ENCODE results near the gene ATP8A2.

ATP8A2 gene

GRCh38 chr13:25585000-25585399 lies 213.2 kb downstream of the ATP8A2 start:
- DNase-seq (ENCODE audit: low read depth) = no peak

GRCh38 chr13:25587326-25587980 lies 215.7 kb downstream of the ATP8A2 start:
- TF ChIP-seq, protein P1, sequence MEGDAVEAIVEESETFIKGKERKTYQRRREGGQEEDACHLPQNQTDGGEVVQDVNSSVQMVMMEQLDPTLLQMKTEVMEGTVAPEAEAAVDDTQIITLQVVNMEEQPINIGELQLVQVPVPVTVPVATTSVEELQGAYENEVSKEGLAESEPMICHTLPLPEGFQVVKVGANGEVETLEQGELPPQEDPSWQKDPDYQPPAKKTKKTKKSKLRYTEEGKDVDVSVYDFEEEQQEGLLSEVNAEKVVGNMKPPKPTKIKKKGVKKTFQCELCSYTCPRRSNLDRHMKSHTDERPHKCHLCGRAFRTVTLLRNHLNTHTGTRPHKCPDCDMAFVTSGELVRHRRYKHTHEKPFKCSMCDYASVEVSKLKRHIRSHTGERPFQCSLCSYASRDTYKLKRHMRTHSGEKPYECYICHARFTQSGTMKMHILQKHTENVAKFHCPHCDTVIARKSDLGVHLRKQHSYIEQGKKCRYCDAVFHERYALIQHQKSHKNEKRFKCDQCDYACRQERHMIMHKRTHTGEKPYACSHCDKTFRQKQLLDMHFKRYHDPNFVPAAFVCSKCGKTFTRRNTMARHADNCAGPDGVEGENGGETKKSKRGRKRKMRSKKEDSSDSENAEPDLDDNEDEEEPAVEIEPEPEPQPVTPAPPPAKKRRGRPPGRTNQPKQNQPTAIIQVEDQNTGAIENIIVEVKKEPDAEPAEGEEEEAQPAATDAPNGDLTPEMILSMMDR (conservative IDR thresholded peaks at IDR 0.05; ENCODE audit: control insufficient read depth, insufficient read depth, low read depth, low read length) = no peak
- H3K4me3 ChIP-seq (ENCODE audit: control insufficient read depth, low read depth, low read length) = no peak overlapping the region
- no peak for DNase-seq (ENCODE audit: low read depth)

More at GRCh38 chr13:25585000-25585399, 213.2 kb downstream of the ATP8A2 start:
- TF ChIP-seq, protein P1 (conservative IDR thresholded peaks at IDR 0.05; ENCODE audit: control insufficient read depth, insufficient read depth, low read depth, low read length) = no peak
- no peak overlapping the region for H3K4me3 ChIP-seq (ENCODE audit: control insufficient read depth, low read depth, low read length)

DNA sequence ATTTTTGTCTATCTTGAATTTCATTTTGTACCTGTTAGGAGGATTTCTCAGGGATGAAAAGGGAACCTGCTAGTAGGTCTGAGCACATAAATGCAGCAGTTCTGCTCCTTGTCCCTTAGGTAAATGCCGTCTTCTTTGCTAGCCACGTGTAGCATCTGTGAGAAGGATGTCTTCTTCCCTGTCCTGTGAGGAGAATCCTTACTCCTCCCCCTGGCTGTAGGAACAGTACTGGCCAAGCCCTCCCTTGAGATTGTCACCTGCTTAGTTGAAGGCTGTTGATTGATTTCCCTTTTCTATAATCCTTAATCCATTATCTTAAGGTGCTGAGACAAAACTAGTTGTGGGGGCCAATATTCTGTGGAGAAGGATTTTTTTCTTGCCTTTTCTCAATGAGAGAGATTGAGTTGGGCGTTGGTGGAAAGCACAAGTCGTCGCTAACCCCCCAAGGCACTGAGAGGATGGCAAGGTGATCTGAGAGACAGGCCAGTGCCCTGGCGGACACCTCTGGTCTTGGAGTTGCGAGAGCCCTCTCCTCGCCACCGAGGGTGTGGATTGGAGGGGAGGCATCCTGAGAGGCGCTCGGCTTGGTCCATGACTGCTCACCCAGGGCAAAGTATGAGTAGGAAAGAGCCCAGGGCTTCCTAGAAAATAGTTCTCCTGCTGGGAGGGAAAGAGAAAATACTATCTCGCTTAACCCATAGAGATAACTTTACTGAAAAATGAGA lies 216.7 kb downstream of the ATP8A2 start:
- TF ChIP-seq, protein P1 (conservative IDR thresholded peaks at IDR 0.05; ENCODE audit: control insufficient read depth, insufficient read depth, low read depth, low read length) = no peak

GRCh38 chr13:25598421-25598820 lies 226.6 kb downstream of the ATP8A2 start:
- DNase-seq (ENCODE audit: low read depth) = no peak
- no peak overlapping the region for H3K4me3 ChIP-seq (ENCODE audit: control insufficient read depth, low read depth, low read length)
- TF ChIP-seq, protein P1 (conservative IDR thresholded peaks at IDR 0.05; ENCODE audit: control insufficient read depth, insufficient read depth, low read depth, low read length) = no peak

More for the DNA sequence above, 216.7 kb downstream of the ATP8A2 start:
- DNase-seq (ENCODE audit: low read depth) = no peak
- H3K4me3 ChIP-seq (ENCODE audit: control insufficient read depth, low read depth, low read length) = no peak overlapping the region

DNA sequence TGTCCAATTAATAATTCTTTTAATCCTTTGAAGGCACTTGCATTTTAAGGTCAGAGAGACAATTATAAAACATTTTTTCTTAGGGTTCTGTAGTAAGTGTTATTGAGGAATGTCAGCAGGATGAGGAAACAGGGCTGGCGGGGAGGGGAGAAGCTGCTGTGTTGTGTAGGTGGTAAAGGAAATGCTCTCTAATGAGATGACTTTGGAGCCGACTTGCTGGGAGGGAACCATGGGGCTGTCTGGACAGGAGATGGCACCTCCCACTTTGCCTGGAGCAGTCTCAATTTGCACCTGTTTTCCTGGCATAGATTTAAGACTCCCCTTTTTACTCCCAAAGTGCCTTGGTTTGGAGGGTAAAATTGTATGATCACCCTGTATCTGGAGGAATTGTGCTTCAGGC lies 230.4 kb downstream of the ATP8A2 start:
- TF ChIP-seq, protein P1 (conservative IDR thresholded peaks at IDR 0.05; ENCODE audit: control insufficient read depth, insufficient read depth, low read depth, low read length) = no peak
- no peak overlapping the region for H3K4me3 ChIP-seq (ENCODE audit: control insufficient read depth, low read depth, low read length)
- no peak for DNase-seq (ENCODE audit: low read depth)

GRCh38 chr13:25604106-25604505 lies 232.3 kb downstream of the ATP8A2 start:
- no peak overlapping the region for H3K4me3 ChIP-seq (ENCODE audit: control insufficient read depth, low read depth, low read length)
- TF ChIP-seq, protein P1 (conservative IDR thresholded peaks at IDR 0.05; ENCODE audit: control insufficient read depth, insufficient read depth, low read depth, low read length) = no peak
- DNase-seq (ENCODE audit: low read depth) = no peak
